ENCODE data around the gene MRO.
"Not testable (repeated sequence)": the region's sequence is repeated elsewhere in the genome, so short reads cannot be mapped to it uniquely, and the experiment has no call there.

Gene MRO

GRCh38 chr18:50836521-50836957, 16.7 kb upstream of the MRO start:
- DNase-seq (ENCODE audit: low spot score): no peak

DNA sequence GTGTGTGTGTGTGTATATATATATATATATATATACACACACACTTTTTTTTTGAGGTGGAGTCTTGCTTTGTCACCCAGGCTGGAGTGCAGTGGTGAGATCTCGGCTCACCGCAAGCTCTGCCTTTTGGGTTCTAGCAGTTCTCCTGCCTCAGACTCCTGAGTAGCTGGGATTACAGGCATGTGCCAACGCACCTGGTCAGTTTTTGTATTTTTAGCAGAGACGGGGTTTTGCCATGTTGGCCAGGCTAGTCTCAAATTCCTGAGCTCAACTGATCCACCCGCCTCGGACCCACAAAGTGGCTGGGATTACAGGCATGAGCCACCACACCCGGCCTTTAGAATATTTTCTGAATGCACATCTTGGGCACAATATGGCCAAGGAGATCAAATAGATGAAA, 13.7 kb upstream of the MRO start:
- DNase-seq (ENCODE audit: low spot score): not testable (repeated sequence)

- DNase-seq (ENCODE audit: low spot score): no peak
Measured at GRCh38 chr18:50832754-50833153, 12.9 kb upstream of the MRO start.

GRCh38 chr18:50830544-50830943, 10.7 kb upstream of the MRO start:
- DNase-seq (ENCODE audit: low spot score): no peak

DNA sequence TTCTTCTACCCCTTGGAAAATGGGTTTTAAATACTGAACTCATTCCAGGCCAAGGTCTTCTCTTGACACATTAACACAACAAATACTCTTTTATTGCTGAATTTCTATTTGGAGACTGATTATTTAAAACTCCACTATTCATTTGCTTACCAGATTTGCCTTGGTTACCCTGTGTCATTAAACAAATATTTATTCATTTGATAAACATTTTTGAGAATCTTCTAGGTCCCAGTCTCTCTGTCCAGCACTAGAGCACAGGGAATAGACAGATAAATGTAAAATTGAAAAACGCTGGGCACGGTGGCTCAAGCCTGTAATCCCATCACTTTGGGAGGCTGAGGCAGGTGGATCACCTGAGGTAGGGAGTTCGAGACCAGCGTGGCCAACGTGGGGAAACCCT, 9.8 kb upstream of the MRO start:
- DNase-seq (ENCODE audit: low spot score): no peak

DNA sequence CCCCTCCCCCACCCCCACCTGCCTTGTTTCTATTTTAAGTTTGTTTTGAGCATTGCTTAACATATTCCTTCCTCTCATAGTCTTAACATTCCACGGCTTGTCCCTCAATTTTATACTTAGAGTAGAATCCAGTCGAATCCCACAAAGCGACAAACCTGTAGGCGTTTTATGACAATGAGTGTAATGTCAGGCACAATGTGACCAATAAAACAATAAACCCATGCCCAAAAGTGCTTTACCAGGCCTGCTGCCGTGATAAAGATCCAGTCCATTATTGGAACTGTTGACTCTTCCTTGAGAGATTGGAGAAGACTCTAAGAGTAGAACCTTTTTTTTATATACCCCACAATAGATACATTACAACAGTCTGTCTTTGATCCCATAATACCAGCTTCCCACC, 6.2 kb upstream of the MRO start:
- no peak for DNase-seq (ENCODE audit: low spot score)

GRCh38 chr18:50825621-50826020, 5.8 kb upstream of the MRO start:
- DNase-seq (ENCODE audit: low spot score): no peak

GRCh38 chr18:50822756-50823155, 2.9 kb upstream of the MRO start:
- DNase-seq (ENCODE audit: low spot score): no peak

DNA sequence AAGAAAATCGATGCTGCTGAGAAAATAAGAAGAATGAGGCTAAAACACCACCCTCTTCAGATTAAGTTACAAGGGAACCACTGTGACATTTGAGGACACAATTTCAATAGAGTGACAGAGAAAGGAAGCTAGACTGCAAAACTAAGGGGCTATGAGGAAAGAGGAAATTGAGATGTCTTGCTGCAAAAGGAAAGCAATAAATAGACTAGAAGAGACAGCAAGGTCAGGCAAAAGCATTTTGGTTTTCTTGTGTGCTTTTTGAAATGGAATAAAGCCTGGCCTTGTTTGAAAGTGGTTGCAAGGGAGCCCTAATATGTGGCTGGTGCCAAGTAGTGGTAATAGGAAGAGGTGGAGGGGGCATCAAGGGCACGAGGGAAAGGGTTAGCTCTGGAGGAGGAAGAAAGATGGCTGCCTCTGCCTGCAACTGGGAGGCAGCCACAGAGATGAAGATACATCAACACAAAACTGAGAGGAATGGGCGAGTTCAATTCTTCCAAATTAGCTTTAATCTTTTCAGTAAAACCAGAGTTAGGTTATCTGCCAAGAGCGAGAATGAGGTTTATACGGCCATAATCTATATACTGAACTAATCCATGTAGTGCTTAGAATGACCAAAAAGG, 1.2 kb upstream of the MRO start:
- DNase-seq (ENCODE audit: low spot score): no peak

- peak; percentile 7 for DNase-seq (ENCODE audit: low spot score)
Measured at GRCh38 chr18:50819027-50819727, 639 bp downstream of the MRO start.

GRCh38 chr18:50816419-50817166, 3.2 kb downstream of the MRO start:
- DNase-seq (ENCODE audit: low spot score): no peak

- no peak for DNase-seq (ENCODE audit: low spot score)
Measured at GRCh38 chr18:50814395-50814794, 5.4 kb downstream of the MRO start.

DNA sequence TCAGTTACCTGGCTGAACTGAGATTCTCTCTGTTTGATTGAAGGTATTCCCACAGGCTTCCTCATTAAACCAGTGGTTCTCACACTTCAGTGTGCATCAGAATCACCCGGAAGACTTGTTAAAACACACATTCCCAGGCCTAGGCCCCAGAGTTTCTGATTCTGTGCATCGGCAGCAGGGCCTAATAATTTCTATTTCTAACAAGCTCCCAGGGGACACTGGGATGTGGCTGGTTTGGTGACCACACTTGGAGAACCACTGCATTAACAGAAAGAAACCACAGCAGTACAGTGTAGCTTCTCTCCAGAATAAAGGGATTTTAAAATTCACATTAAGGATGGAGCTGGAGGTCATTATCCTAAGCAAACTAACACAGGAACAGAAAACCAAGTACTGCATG, 6.5 kb downstream of the MRO start:
- no peak for DNase-seq (ENCODE audit: low spot score)

DNA sequence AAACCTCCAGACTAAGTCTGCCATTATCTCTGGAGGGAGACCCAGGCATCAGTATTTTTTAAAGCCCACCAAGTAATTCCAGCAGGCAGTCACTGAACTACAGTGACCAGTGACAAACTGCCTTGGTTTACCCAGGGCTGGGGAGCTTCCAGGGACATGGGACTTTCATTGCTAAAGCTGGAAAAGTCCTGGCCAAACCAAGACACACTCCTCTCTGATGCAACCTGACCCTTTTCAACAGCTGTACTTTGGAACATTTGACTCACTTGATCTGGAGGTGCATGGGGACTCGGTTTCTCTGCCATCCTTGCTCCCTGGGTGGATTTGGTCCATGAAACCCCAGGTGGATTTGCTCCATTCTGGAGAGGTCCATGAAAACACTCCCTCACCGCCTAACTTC, 7.0 kb downstream of the MRO start:
- no peak for DNase-seq (ENCODE audit: low spot score)

GRCh38 chr18:50807176-50807575, 12.6 kb downstream of the MRO start:
- no peak for DNase-seq (ENCODE audit: low spot score)

DNA sequence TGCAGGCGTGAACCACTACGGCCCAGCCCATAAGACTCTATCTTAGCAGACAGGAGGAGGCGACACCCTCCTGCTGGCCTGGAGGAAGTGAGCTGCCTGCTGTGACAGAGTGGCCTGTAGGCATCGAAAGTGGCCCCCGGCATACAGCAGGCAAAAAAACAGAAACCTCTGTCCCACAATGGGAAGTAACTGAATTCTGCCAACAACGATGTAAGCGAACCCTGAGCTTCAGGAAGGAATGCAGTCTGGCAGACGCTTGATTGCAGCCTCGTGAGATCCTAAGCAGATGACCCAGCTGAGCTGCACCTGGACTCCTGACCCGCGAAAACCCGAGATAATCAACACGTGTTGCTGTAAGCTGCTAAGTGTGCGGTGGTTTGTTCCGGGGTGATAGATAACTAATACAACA, 13.6 kb downstream of the MRO start:
- DNase-seq (ENCODE audit: low spot score): peak; percentile 55

GRCh38 chr18:50805732-50806131, 14.1 kb downstream of the MRO start:
- no peak for DNase-seq (ENCODE audit: low spot score)

DNA sequence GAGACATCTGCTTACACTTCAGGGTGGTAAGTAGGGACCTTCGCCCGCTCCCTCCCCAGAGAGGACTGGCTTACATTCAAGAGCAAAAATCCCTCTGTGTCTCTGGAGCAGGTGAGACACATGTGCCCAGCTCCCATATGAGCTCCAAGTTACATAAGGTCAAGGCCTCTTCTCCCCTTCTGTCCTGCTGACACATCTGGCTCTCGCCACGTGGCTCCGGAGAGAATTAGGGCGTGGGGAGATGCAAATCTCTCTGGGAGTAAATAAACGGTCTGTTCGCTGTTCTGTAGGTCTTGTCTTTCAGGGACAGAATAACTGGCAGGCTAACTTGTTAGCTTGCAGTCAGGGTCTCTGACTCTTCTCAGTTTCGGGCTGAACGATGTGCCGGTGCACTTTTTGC, 16.2 kb downstream of the MRO start:
- no peak for DNase-seq (ENCODE audit: low spot score)

DNA sequence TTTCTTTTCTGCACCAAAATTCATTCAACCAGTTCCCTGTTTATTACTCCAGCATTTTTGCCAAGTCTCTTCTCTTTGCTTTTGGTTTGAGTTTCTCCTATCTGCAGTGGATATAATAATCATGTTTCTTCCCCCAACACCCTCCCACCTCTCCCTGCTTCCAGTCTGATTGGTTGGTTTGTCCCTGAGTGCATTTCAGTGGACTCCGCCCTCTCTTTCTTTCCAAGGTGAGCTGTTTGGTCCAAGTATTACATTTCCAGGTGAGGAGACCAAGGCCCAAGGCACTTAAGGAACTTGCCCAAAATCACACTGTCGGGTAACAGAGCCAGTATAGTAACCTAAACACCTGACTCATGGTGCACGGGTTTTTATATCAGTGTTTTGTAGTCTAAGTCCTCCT, 17.7 kb downstream of the MRO start:
- DNase-seq (ENCODE audit: low spot score): no peak

GRCh38 chr18:50797142-50797541, 22.7 kb downstream of the MRO start:
- DNase-seq (ENCODE audit: low spot score): no peak

DNA sequence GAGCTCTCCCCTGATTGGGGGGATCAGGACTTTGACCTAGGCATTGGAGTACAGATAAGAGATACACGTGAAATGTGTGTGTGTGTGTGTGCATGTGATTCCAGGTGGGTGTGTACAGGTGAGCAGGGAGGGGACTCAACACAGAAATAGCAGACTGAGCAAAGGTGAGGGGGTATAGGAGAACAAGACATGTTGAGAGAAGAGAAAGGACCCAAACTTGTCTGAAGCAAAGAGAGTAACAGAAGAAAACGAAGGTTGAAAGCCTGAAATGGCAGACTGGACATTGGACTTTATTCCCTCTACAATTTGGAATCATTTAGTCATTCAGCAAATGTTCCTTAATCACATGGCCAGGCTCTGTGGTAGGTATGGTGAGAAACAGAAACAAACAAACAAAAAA, 23.3 kb downstream of the MRO start:
- no peak for DNase-seq (ENCODE audit: low spot score)

DNA sequence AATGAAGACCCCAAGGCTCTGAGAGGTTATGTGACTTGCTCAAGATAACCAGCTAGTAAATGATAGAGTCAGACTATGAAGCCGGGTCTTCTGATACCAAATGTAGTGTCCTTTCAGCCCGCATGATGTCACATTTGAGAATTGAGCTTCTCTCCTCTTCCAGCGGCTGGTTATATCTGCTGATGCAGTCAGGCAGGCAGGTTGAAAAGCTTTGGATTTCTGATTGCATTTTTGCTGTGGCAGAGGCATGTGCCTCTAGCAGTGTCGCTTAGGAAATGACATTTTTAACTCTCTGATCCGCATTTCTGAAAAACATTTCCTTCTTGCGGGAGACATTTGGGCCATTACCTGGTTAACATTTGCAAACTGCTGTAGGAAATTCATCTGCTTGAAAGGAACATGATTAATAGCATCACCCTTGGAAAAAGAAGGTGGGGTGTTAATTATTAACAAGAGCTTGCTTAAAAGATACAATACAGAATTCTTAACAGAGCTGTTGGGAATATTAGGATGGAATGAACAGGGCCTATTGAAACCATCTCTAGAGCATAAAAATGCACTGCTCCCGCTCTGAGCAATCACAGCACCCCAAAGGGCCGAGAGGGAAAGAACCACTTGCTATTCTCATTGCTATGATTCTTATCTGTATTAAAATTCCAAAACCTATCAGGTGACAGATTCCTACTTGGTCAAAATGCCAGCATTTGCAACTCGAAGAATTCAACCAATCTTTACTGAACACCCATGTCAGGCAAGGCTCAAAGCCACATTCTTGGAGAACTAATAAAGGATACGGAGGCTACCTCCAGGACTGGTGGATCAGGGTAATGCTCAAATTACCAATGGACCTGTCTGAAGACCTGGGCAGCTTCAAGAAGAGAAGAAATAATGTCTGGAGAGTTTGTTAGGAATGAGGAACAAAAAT, 25.9 kb downstream of the MRO start:
- no peak for DNase-seq (ENCODE audit: low spot score)

Measured in SK-N-DZ (cell line).